HL-60 (cell line): ENCODE measurements around the gene PNMT.

Source experiments
- DNase-seq, 2 experiments: peaks; one replicate each; pipeline ENCODE4 v3.0.0-alpha.2; 2010 to 2020; ENCODE audit warnings: low read depth in 1 of 2, low spot score in 1 of 2
- H3K27ac ChIP-seq: fragments of 250-450 bp; sonication (Bioruptor Pico); replicated peaks from 2 replicates; pipeline ENCODE4 v1.5.1; 2020; ENCODE audit warnings: mild to moderate bottlenecking, moderate library complexity
- H3K27me3 ChIP-seq: fragments of 250-450 bp; sonication (Bioruptor Pico); 2 replicates; pipeline ENCODE4 v1.5.1; 2021; ENCODE audit warnings: mild to moderate bottlenecking, moderate library complexity; ENCODE audit not compliant: insufficient read depth, poor library complexity, severe bottlenecking
- H3K4me3 ChIP-seq: replicated peaks from 2 replicates; pipeline ENCODE4 v1.5.1; 2011; ENCODE audit warnings: mild to moderate bottlenecking, control low read depth, low read length; ENCODE audit not compliant: insufficient read depth
- CTCF ChIP-seq: IDR thresholded peaks from one replicate; pipeline ENCODE4 v1.5.1; 2011; ENCODE audit warnings: low read length, control low read depth, inconsistent platforms; ENCODE audit not compliant: insufficient read depth
- GABPA ChIP-seq: IDR thresholded peaks from 2 replicates; pipeline ENCODE4 v1.6.1; 2012; ENCODE audit warnings: low read depth
- POLR2AphosphoS5 ChIP-seq: IDR thresholded peaks from 2 replicates; pipeline ENCODE4 v1.6.1; 2012; ENCODE audit warnings: low read depth
- REST ChIP-seq: IDR thresholded peaks from 2 replicates; pipeline ENCODE4 v1.6.1; 2012; ENCODE audit warnings: low read depth; ENCODE audit not compliant: insufficient replicate concordance
- SPI1 ChIP-seq: IDR thresholded peaks from 2 replicates; pipeline ENCODE4 v1.6.1; 2012; ENCODE audit warnings: low read depth, mild to moderate bottlenecking, borderline replicate concordance

The PNMT gene

GRCh38 chr17:39629494-39629880, 38.8 kb upstream of the PNMT start:
- Histone ChIP-seq H3K27me3 (peaks cover 7% of the 10 kb centered on the region), H3K4me3 (no peak overlapping the region), H3K27ac (peak overlapping the region; percentile 57)
- DNase-seq = peak in 1 of 2 experiments; percentile 31
- TF ChIP-seq REST (no peak), POLR2AphosphoS5 (no peak), SPI1 (no peak), GABPA (no peak), CTCF (no peak)

GRCh38 chr17:39629898-39630297, 38.4 kb upstream of the PNMT start:
- TF ChIP-seq CTCF (peak; percentile 21), REST (no peak), SPI1 (no peak), POLR2AphosphoS5 (peak; percentile 63), GABPA (no peak)
- peak; percentile 74 to 89 for DNase-seq
- Histone ChIP-seq H3K27ac (peak overlapping the region; percentile 57), H3K27me3 (peaks cover 7% of the 10 kb centered on the region), H3K4me3 (no peak overlapping the region)

- Histone ChIP-seq H3K27ac (peak overlapping the region; percentile 77), H3K27me3 (peaks cover 5% of the 10 kb centered on the region), H3K4me3 (no peak overlapping the region)
- no peak for DNase-seq
- no peak for TF ChIP-seq SPI1
- no peak for TF ChIP-seq REST
- TF ChIP-seq CTCF = no peak
- TF ChIP-seq GABPA = no peak
- no peak for TF ChIP-seq POLR2AphosphoS5
Observed at GRCh38 chr17:39631403-39631802, 36.9 kb upstream of the PNMT start.
